GM19328 (cell line): Measurements from ENCODE around the gene CLN5.

Source experiments
- ATAC-seq: cut with Tn5 transposase; IDR thresholded peaks from one replicate; pipeline ENCODE4 v1.9.1; 2021; ENCODE audit warnings: mild to moderate bottlenecking, moderate library complexity; ENCODE audit not compliant: unreplicated experiment

Gene CLN5

GRCh38 chr13:77016888-77017623 lies 25.2 kb downstream of the CLN5 start:
- no peak for ATAC-seq

- ATAC-seq: no peak
Measured at GRCh38 chr13:77019756-77020155, 27.9 kb downstream of the CLN5 start.

- ATAC-seq: no peak
Measured at GRCh38 chr13:77022341-77022740, 30.5 kb downstream of the CLN5 start.

- ATAC-seq: peak; percentile 56
Measured at GRCh38 chr13:77026255-77026860, 34.5 kb downstream of the CLN5 start.

- ATAC-seq: peak; percentile 48
Measured at GRCh38 chr13:77026861-77027621, 35.2 kb downstream of the CLN5 start, which contains the start of gene FBXL3. Gene FBXL3 (minus strand): TSS chr13:77027159. CDS start chr13:77021860, 5,299 bp downstream.

GRCh38 chr13:77028202-77028601 lies 36.3 kb downstream of the CLN5 start:
- ATAC-seq: no peak

GRCh38 chr13:77029436-77029835 lies 37.6 kb downstream of the CLN5 start:
- ATAC-seq: no peak

GRCh38 chr13:77031656-77032243 lies 39.9 kb downstream of the CLN5 start:
- no peak for ATAC-seq

- ATAC-seq: no peak
Measured at GRCh38 chr13:77033717-77034302, 41.9 kb downstream of the CLN5 start.

- ATAC-seq: no peak
Measured at GRCh38 chr13:77034881-77035280, 43.0 kb downstream of the CLN5 start.

GRCh38 chr13:77036279-77036678 lies 44.4 kb downstream of the CLN5 start:
- no peak for ATAC-seq

GRCh38 chr13:77038907-77039480 lies 47.1 kb downstream of the CLN5 start:
- ATAC-seq: no peak

GRCh38 chr13:77040076-77040475 lies 48.2 kb downstream of the CLN5 start:
- no peak for ATAC-seq

- ATAC-seq: no peak
Measured at GRCh38 chr13:77040835-77041234, 49.0 kb downstream of the CLN5 start.

- ATAC-seq: no peak
Measured at GRCh38 chr13:77042566-77043177, 50.8 kb downstream of the CLN5 start.

GRCh38 chr13:77047649-77048343 lies 55.9 kb downstream of the CLN5 start:
- no peak for ATAC-seq

GRCh38 chr13:77048681-77049080 lies 56.8 kb downstream of the CLN5 start:
- ATAC-seq: no peak

GRCh38 chr13:77053192-77053591 lies 61.3 kb downstream of the CLN5 start:
- ATAC-seq: no peak
